Esophagus squamous epithelium (tissue), 5 donors: Measurements from ENCODE around the gene AADACL4. TPM values are rescaled to one million over a fixed set of nuclear protein-coding genes. Genes with fewer than 3 reads are reported as not detected.
"Not testable (repeated sequence)": the region's sequence is repeated elsewhere in the genome, so short reads cannot be mapped to it uniquely, and the experiment has no call there.

Experiments used
- DNase-seq: peaks from one replicate; lab custom pipeline; 2025; lab: John Stamatoyannopoulos, UW
- H3K27ac ChIP-seq, 4 donors: fragments of 200-600 bp; sonication (generic); one replicate each; pipeline ENCODE4 v1.5.1; 2016 to 2019; ENCODE audit warnings: mild to moderate bottlenecking in 1 of 4
- H3K27me3 ChIP-seq, 4 donors: fragments of 200-600 bp; sonication (generic); 1 replicate in 3 of 4; 2 replicates in 1 of 4; pipeline versions ENCODE4 v1.5.1 to v1.6.0; 2017 to 2021; ENCODE audit warnings: antibody characterized with exemption in 1 of 4
- H3K36me3 ChIP-seq, 3 donors: fragments of 200-600 bp; sonication (generic); one replicate each; pipeline ENCODE4 v1.5.1; 2016 to 2019
- H3K4me1 ChIP-seq, 3 donors: fragments of 200-600 bp; sonication (generic); one replicate each; pipeline ENCODE4 v1.5.1; 2017 to 2019
- H3K4me3 ChIP-seq, 4 donors: fragments of 200-600 bp; sonication (generic); 1 replicate in 3 of 4; 2 replicates in 1 of 4; pipeline ENCODE4 v1.5.1; 2016 to 2019; ENCODE audit warnings: mild to moderate bottlenecking in 2 of 4, moderate library complexity in 1 of 4
- H3K9me3 ChIP-seq, 3 donors: fragments of 200-600 bp; sonication (generic); one replicate each; pipeline ENCODE4 v1.5.1; 2016 to 2019
- POLR2A ChIP-seq, 4 donors: fragments of 450-650 bp; IDR thresholded peaks; one replicate each; pipeline ENCODE4 v1.6.1; 2017; ENCODE audit warnings: antibody characterized with exemption in 4 of 4, mild to moderate bottlenecking in 4 of 4, moderate library complexity in 3 of 4
- WGBS, 2 donors: methylation state at CpG; one replicate each; pipeline ENCODE4 v1.1.5; 2018; 5-methylcytosine and 5-hydroxymethylcytosine counted together
- intact Hi-C: fragments of 100-400 bp; cut with DNase I; formaldehyde crosslinking; loops from one replicate; pipeline ENCODE4 v1.15.0; 2022
- total RNA-seq, 4 donors: library from RNA; depleted of rRNA; stranded (reverse); fragments of >200 nt; gene quantifications; one replicate each; pipeline ENCODE4 v1.1.0, GENCODE V29; 2016
- TF ChIP-seq, protein P1 (sequence below), 6 experiments: fragments of 450-650 bp in 4 of 6; fragments of 200-600 bp in 2 of 6; sonication (generic) in 2 of 6; IDR thresholded peaks; one replicate each; pipeline ENCODE4 v1.5.1; 2016 to 2019; ENCODE audit warnings: antibody characterized with exemption in 6 of 6, mild to moderate bottlenecking in 4 of 6, moderate library complexity in 4 of 6
- donor health status: DM: yes; HTN: yes; CAD: no.

The AADACL4 gene
- total RNA-seq, 4 donors from 2014 or later, result not detected

DNA sequence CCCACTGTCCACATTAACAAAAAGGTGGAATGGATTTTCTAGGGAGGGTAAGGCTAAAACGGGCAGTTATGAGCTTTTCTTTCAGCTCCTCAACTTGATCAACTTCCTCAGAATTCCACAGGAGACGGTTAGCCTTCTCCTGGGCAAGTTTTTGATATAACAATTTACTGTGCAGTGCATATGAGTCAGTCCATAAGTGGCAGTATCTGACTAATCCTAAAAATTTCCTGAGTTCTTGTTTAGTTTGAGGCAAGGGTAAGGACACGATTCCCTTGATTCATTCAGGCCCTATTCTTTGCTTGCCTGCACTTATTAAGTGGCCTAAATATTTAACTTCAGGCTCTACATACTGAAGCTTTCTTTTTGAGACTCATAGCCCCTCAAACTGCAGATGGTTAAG, 65.8 kb downstream of the AADACL4 start:
- Histone ChIP-seq H3K27ac (no peak overlapping the region), H3K36me3 (no peaks in the 10 kb centered on the region), H3K4me1 (no peaks in the 10 kb centered on the region), H3K27me3 (peaks cover 0 to 12% (median 0%) of the 10 kb centered on the region in 4 donors), H3K4me3 (no peak overlapping the region), H3K9me3 (no peaks in the 10 kb centered on the region)
- WGBS, 2 donors, result 60 to 67% methylated on average over 3 of the region's 3 CpGs
- DNase-seq, result no peak
- no peak for TF ChIP-seq POLR2A (IDR thresholded peaks at IDR 0.05)
- TF ChIP-seq, protein P1, sequence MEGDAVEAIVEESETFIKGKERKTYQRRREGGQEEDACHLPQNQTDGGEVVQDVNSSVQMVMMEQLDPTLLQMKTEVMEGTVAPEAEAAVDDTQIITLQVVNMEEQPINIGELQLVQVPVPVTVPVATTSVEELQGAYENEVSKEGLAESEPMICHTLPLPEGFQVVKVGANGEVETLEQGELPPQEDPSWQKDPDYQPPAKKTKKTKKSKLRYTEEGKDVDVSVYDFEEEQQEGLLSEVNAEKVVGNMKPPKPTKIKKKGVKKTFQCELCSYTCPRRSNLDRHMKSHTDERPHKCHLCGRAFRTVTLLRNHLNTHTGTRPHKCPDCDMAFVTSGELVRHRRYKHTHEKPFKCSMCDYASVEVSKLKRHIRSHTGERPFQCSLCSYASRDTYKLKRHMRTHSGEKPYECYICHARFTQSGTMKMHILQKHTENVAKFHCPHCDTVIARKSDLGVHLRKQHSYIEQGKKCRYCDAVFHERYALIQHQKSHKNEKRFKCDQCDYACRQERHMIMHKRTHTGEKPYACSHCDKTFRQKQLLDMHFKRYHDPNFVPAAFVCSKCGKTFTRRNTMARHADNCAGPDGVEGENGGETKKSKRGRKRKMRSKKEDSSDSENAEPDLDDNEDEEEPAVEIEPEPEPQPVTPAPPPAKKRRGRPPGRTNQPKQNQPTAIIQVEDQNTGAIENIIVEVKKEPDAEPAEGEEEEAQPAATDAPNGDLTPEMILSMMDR (IDR thresholded peaks at IDR 0.05), result no peak
- intact Hi-C loops, result no loop called here

DNA sequence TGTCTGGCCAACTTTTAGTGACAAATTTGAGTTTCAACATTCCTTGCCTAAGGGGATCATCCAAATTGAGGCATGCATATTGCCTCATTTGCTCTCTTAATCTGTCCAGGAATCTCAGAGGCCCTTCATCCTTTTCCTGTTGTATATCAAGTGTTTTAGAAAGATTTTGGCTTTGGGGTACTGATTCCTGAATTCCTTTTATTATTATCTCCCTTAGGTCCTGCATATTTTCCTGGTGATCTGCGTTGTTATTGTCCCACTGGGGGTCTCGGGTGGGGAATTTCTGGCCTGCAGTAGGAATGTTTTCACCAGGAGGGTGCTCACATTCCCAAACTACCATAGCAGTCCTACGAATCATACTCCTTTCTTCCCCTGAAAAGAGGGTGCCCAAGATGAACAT, 67.7 kb downstream of the AADACL4 start:
- WGBS, 2 donors, result 58 to 70% methylated on average over 3 of the region's 3 CpGs

DNA sequence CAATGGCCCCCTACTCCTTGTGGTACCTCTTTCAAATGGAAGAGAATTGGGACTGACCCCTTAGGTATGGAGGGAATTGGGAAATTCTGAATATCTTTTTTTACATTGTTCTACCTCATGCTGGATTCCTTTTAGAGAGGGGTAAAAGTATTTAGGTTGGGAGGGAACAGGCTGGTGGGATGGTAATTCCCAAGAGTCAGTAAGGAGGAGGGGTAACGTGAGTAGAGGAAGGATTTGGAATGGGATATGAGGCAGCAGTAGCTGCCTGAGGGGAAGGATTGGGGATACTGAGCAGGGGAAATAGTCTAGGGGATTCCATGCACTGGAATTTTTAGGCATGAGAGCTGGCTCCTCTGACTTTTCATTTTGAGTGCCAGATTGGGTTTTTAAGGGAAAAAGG, 68.2 kb downstream of the AADACL4 start:
- DNase-seq, result no peak
- peaks cover 0 to 12% (median 0%) of the 10 kb centered on the region in 4 donors for H3K27me3 ChIP-seq
- no peaks in the 10 kb centered on the region for H3K4me1 ChIP-seq
- intact Hi-C loops, result no loop called here
- no peaks in the 10 kb centered on the region for H3K36me3 ChIP-seq
- no peak overlapping the region for H3K27ac ChIP-seq
- no peaks in the 10 kb centered on the region for H3K9me3 ChIP-seq
- H3K4me3 ChIP-seq, result no peak overlapping the region
- TF ChIP-seq, protein P1 (IDR thresholded peaks at IDR 0.05), result no peak
- 60 to 67% methylated on average over 1 of the region's 1 CpG for WGBS, 2 donors

More for the DNA sequence above, 67.7 kb downstream of the AADACL4 start:
- intact Hi-C loops, result no loop called here
- Histone ChIP-seq H3K4me3 (no peak overlapping the region), H3K9me3 (no peaks in the 10 kb centered on the region), H3K27me3 (peaks cover 0 to 12% (median 0%) of the 10 kb centered on the region in 4 donors), H3K36me3 (no peaks in the 10 kb centered on the region), H3K4me1 (no peaks in the 10 kb centered on the region), H3K27ac (no peak overlapping the region)
- DNase-seq, result no peak
- TF ChIP-seq, protein P1 (IDR thresholded peaks at IDR 0.05), result no peak
- no peak for TF ChIP-seq POLR2A (IDR thresholded peaks at IDR 0.05)

DNA sequence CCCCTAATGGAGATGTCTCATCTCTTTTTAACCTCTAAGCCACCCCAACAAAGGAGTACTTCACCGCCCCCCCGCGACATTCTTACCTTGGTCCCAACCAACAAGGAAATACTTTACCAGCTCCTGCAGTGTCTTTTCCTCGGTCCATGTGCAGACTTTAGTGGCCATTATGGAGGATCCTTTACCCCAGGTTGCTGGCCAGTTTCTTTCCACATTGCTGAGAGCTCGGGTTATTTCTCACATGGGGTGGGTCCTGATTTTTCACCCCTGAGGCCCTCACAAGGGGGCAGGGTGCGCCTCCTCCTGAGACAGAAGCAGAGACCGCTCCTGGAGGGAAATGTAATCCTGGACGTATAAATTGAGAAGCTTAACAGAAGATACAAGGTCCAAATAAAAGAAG, 69.0 kb downstream of the AADACL4 start:
- TF ChIP-seq, protein P1 (IDR thresholded peaks at IDR 0.05), result no peak
- TF ChIP-seq POLR2A (IDR thresholded peaks at IDR 0.05), result no peak
- Histone ChIP-seq H3K4me1 (no peaks in the 10 kb centered on the region), H3K4me3 (no peak overlapping the region), H3K27me3 (peaks cover 0 to 19% (median 0%) of the 10 kb centered on the region in 4 donors), H3K27ac (no peak overlapping the region), H3K9me3 (no peaks in the 10 kb centered on the region), H3K36me3 (no peaks in the 10 kb centered on the region)
- WGBS, 2 donors, result 83 to 85% methylated on average over 6 to 8 of the region's 8 CpGs
- no peak for DNase-seq
- intact Hi-C loops, result no loop called here

DNA sequence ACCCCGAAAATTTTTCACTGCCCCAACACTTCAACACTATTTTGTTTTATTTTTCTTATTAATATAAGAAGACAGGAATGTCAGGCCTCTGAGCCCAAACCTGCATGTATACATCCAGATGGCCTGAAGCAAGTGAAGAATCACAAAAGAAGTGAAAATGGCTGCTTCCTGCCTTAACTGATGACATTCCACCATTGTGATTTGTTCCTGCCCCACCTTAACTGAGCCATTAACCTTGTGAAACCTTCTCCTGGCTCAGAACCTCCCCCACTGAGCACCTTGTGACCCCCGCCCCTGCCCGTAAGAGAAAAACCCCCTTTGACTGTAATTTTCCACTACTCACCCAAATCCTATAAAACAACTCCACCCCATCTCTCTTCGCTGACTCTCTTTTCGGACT, 69.8 kb downstream of the AADACL4 start:
- H3K9me3 ChIP-seq, H3K36me3 ChIP-seq, H3K4me1 ChIP-seq, H3K27ac ChIP-seq, intact Hi-C loops, H3K4me3 ChIP-seq, DNase-seq: not testable (repeated sequence)
- H3K27me3 ChIP-seq, result peaks cover 0 to 19% (median 0%) of the 10 kb centered on the region in 4 donors
- WGBS, 2 donors, result 50 to 73% methylated on average over 5 of the region's 5 CpGs
